DND-41 (cell line): ENCODE results near the gene DRC1.
"Not testable (repeated sequence)": the region's sequence is repeated elsewhere in the genome, so short reads cannot be mapped to it uniquely, and the experiment has no call there.

Experiments
- ATAC-seq: fragments of 200-7000 bp; cut with Tn5 transposase; 3 replicates; pipeline ENCODE4 v1.9.1; 2021; ENCODE audit warnings: low read depth; ENCODE audit not compliant: insufficient read depth
- DNase-seq: peaks from one replicate; pipeline ENCODE4 v3.0.0-alpha.2; 2020
- H2AFZ ChIP-seq: 2 replicates; pipeline ENCODE4 v1.6.0; 2012; ENCODE audit warnings: low read depth, low read length
- H3K27ac ChIP-seq: 2 replicates; pipeline ENCODE4 v1.5.1; 2012; ENCODE audit warnings: low read length, inconsistent platforms
- H3K27me3 ChIP-seq: fragments of 200-600 bp; sonication (generic); 2 replicates; pipeline ENCODE4 v1.6.0; 2012; ENCODE audit warnings: low read length, mild to moderate bottlenecking, inconsistent platforms; ENCODE audit not compliant: insufficient read depth, poor library complexity
- H3K36me3 ChIP-seq: 2 replicates; pipeline ENCODE4 v1.5.1; 2012; ENCODE audit warnings: low read length, inconsistent platforms; ENCODE audit not compliant: insufficient read depth
- H3K4me1 ChIP-seq: 2 replicates; pipeline ENCODE4 v1.5.1; 2012; ENCODE audit warnings: mild to moderate bottlenecking, low read length; ENCODE audit not compliant: insufficient read depth
- H3K4me2 ChIP-seq: 2 replicates; pipeline ENCODE4 v1.6.0; 2012; ENCODE audit warnings: mild to moderate bottlenecking, moderate library complexity, low read length, inconsistent platforms; ENCODE audit not compliant: insufficient read depth
- H3K4me3 ChIP-seq, 2 experiments: fragments of 200-600 bp in 1 of 2; shearing (Covaris generic) in 1 of 2; 2 replicates each; pipeline ENCODE4 v1.5.1; 2012 to 2016; ENCODE audit warnings: inconsistent platforms in 2 of 2, low read length in 2 of 2, mild to moderate bottlenecking in 2 of 2, low read depth in 1 of 2, moderate library complexity in 1 of 2
- H3K79me2 ChIP-seq: 2 replicates; pipeline ENCODE4 v1.6.0; 2012; ENCODE audit warnings: low read length, inconsistent platforms; ENCODE audit not compliant: insufficient read depth
- H3K9ac ChIP-seq: 2 replicates; pipeline ENCODE4 v1.6.0; 2012; ENCODE audit warnings: low read depth, mild to moderate bottlenecking, inconsistent platforms, low read length, moderate library complexity
- H3K9me3 ChIP-seq: 2 replicates; pipeline ENCODE4 v1.5.1; 2012; ENCODE audit warnings: low read length, moderate library complexity, mild to moderate bottlenecking, inconsistent platforms; ENCODE audit not compliant: insufficient read depth, severe bottlenecking
- H4K20me1 ChIP-seq: 2 replicates; pipeline ENCODE4 v1.6.0; 2012; ENCODE audit warnings: low read length; ENCODE audit not compliant: insufficient read depth
- EZH2 ChIP-seq: IDR thresholded peaks from 3 replicates; pipeline ENCODE4 v1.6.1; 2012; ENCODE audit warnings: borderline replicate concordance, low read depth, mild to moderate bottlenecking, moderate library complexity, low read length, inconsistent platforms; ENCODE audit not compliant: severe bottlenecking
- TF ChIP-seq, protein P1 (sequence below): IDR thresholded peaks from 2 replicates; pipeline ENCODE4 v1.5.1; 2012; ENCODE audit warnings: borderline replicate concordance, low read length, moderate library complexity, mild to moderate bottlenecking; ENCODE audit not compliant: poor library complexity, severe bottlenecking; ENCODE audit errors: extremely low read depth

Gene DRC1

DNA sequence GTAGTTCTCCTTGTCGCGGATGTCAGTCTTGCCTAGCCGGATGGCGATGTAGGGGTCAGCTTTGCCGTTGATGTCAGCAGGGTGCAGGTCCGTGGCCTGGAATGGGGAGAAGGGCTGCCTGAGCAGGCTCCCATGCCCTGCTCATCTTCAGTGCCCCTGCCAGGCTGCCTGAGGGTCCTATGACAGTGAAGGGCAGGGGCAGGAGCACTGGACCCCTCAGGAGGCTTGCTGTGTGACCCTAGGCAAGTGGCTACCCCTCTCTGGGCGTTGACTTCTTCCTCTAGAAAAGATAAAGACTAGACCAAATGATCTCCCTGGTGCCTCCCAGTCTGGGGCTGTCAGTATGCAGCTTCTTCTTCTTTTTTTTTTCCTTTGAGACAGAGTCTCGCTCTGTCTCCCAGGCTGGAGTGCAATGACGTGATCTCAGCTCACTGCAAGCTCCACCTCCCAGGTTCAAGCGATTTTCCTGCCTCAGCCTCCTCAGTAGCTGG lies 64.3 kb downstream of the DRC1 start:
- no peak overlapping the region for H3K4me2 ChIP-seq
- no peaks in the 10 kb centered on the region for H3K79me2 ChIP-seq
- H3K36me3 ChIP-seq = no peaks in the 10 kb centered on the region
- H3K27ac ChIP-seq = no peak overlapping the region
- H3K9ac ChIP-seq = no peak overlapping the region
- DNase-seq = no peak
- no peaks in the 10 kb centered on the region for H3K4me1 ChIP-seq
- no peak overlapping the region for H3K4me3 ChIP-seq
- no peaks in the 10 kb centered on the region for H3K27me3 ChIP-seq
- no peak for ATAC-seq
- no peaks in the 10 kb centered on the region for H4K20me1 ChIP-seq
- peaks cover 5% of the 10 kb centered on the region for H3K9me3 ChIP-seq
- TF ChIP-seq, protein P1, sequence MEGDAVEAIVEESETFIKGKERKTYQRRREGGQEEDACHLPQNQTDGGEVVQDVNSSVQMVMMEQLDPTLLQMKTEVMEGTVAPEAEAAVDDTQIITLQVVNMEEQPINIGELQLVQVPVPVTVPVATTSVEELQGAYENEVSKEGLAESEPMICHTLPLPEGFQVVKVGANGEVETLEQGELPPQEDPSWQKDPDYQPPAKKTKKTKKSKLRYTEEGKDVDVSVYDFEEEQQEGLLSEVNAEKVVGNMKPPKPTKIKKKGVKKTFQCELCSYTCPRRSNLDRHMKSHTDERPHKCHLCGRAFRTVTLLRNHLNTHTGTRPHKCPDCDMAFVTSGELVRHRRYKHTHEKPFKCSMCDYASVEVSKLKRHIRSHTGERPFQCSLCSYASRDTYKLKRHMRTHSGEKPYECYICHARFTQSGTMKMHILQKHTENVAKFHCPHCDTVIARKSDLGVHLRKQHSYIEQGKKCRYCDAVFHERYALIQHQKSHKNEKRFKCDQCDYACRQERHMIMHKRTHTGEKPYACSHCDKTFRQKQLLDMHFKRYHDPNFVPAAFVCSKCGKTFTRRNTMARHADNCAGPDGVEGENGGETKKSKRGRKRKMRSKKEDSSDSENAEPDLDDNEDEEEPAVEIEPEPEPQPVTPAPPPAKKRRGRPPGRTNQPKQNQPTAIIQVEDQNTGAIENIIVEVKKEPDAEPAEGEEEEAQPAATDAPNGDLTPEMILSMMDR = no peak
- TF ChIP-seq EZH2 = no peak
- no peak overlapping the region for H2AFZ ChIP-seq

DNA sequence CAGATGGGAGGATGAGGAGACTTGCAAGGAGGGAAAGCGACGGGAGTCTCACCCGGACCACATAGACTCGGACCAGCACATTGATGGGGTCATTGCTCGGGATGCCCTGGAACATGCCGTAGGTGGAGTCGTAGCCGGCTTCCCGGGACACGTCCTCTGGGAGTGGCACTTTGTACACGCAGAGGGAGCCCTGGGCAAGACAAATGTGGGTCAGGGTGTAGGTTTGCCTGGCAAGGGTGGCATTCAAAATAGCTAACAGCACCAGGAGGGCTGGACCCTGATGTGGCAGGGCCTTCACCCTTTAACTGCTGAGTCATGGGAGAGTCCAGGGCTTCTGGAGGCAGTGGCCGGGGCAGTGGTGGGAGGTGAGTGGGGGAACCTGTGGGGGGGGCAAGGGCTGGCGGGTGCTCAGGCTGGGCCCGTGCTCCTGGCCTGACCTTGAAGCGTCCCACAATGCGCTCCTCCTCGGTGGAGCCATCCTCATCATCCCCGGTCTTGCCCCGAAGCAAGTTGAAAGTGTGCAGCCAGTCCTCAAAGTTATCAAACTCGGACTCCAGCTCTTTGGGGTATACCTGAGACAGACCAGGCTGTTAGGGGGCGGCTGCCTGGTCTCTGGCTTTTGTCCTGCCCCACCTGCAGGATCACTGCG lies 65.1 kb downstream of the DRC1 start:
- no peak overlapping the region for H3K27ac ChIP-seq
- DNase-seq = no peak
- no peak overlapping the region for H2AFZ ChIP-seq
- no peaks in the 10 kb centered on the region for H4K20me1 ChIP-seq
- H3K9ac ChIP-seq = no peak overlapping the region
- no peak overlapping the region for H3K4me2 ChIP-seq
- TF ChIP-seq, protein P1 = no peak
- TF ChIP-seq EZH2 = no peak
- H3K36me3 ChIP-seq = no peaks in the 10 kb centered on the region
- no peak for ATAC-seq
- no peak overlapping the region for H3K4me3 ChIP-seq
- no peaks in the 10 kb centered on the region for H3K4me1 ChIP-seq
- H3K79me2 ChIP-seq = no peaks in the 10 kb centered on the region
- H3K9me3 ChIP-seq = peaks cover 5% of the 10 kb centered on the region
- H3K27me3 ChIP-seq = no peaks in the 10 kb centered on the region

DNA sequence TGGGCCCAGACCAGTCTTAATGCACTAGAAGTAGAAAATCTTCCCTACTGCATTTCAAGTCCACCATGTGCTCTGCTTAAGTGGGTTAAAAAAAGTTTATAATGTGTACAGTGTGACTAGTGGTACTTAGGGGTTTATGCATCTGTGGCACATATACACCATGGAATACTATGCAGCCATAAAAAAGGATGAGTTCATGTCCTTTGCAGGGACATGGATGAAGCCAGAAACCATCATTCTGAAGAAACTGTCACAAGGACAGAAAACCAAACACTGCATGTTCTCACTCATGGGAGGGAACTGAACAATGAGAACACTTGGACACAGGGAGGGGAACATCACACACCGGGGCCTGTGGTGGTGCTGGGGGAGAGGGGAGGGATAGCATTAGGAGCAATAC lies 66.8 kb downstream of the DRC1 start:
- not testable (repeated sequence) for H3K4me2 ChIP-seq, DNase-seq, H3K9ac ChIP-seq, H4K20me1 ChIP-seq, H3K27me3 ChIP-seq, H3K27ac ChIP-seq, H3K79me2 ChIP-seq, ATAC-seq, H2AFZ ChIP-seq, H3K4me3 ChIP-seq, H3K9me3 ChIP-seq, H3K4me1 ChIP-seq, H3K36me3 ChIP-seq

DNA sequence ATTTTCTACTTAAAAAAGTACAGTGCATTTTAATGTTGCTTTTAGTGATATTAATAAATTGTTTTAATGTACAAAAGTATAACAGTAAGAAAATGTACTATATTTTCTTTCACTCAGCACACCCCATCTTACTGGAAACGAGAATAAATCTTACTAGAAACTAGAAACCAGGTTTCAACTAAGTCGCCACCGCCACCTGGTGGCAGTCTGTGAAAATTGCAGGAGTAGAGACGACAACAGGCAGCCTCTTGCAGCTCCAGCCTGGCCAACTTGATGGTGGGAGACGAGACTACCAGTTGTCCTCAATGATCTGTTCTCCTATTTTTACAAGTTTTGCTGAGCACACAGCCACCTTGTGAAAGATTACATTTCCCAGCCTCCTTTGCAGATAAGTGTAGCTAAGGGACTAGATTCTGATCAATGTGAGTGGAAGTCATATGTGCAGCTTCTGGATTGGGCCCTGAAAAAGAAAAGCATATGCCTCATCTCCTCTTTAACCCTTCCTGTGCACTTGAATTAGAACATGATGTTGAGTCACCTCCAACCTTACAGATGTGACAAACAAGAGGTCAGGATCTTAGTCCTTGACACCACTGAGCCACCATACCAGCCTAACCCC lies 67.5 kb downstream of the DRC1 start:
- Histone ChIP-seq H3K4me2 (no peak overlapping the region), H3K4me1 (no peaks in the 10 kb centered on the region), H3K79me2 (no peaks in the 10 kb centered on the region), H3K9ac (no peak overlapping the region), H3K4me3 (no peak overlapping the region), H3K9me3 (peaks cover 5% of the 10 kb centered on the region), H3K27ac (no peak overlapping the region), H4K20me1 (no peaks in the 10 kb centered on the region), H3K27me3 (no peaks in the 10 kb centered on the region), H2AFZ (no peak overlapping the region), H3K36me3 (no peaks in the 10 kb centered on the region)
- 0 out of 3 replicates have a peak, but pooled peaks have one; percentile 49 for ATAC-seq
- no peak for TF ChIP-seq EZH2
- TF ChIP-seq, protein P1 = peak; percentile 88
- peak; percentile 68 for DNase-seq
